Measurements from ENCODE around the gene KDM6A. TPM values are rescaled to one million over a fixed set of nuclear protein-coding genes. Genes with fewer than 3 reads are reported as not detected.
"Not testable (repeated sequence)": the region's sequence is repeated elsewhere in the genome, so short reads cannot be mapped to it uniquely, and the experiment has no call there.

Gene KDM6A
- total RNA-seq, 1 experiment from 2014 or later: 24.0 TPM

DNA sequence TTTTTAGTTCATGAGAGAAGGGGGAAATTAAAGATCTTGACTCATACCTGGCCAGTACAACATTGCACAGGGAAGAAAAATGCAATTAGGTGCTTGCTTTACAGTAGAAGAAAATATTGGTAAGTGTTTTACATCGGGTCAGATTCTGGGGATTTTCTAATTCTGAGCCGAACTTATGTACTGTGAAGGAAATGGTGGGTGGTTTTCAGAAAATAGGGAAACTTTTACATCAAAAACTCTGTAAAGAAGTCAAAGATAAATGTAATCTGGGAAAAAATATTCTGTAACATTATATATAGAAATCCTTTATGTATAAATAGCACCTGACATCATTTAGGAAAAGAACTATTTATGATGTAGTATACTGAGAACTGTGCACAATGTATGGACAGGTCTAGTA lies 75.4 kb downstream of the KDM6A start:
- DNase-seq (ENCODE audit: low read depth, low spot score) (no peak), ATAC-seq (no peak)
- no peak overlapping the region for H3K27ac ChIP-seq (ENCODE audit: low read length)
- peaks cover 6% of the 10 kb centered on the region; the same call in 1 of the 2 replicates for H3K4me1 ChIP-seq (ENCODE audit: control insufficient read depth, insufficient read depth, low read length)
- TF ChIP-seq TCF7L2 (IDR thresholded peaks at IDR 0.05; ENCODE audit: low read depth, low read length): no peak
- no peak for TF ChIP-seq POLR2AphosphoS5 (IDR thresholded peaks at IDR 0.05; ENCODE audit: low read depth, low read length)
- no peak for TF ChIP-seq REST (IDR thresholded peaks at IDR 0.05; ENCODE audit: insufficient read depth in 1 of 2, low read depth in 2 of 2, low read length in 1 of 2)
- TF ChIP-seq SIN3A (IDR thresholded peaks at IDR 0.05; ENCODE audit: borderline replicate concordance, insufficient read depth, low read depth, low read length): no peak
- TF ChIP-seq CTCF (IDR thresholded peaks at IDR 0.05): no peak
- in situ Hi-C loops (cut with HindIII; ENCODE audit: low pct_unique_long_range_greater_than_20kb, low sequenced_read_pairs): no loop called here
- H3K9me3 ChIP-seq (ENCODE audit: control insufficient read depth, insufficient read depth, low read depth, low read length): peaks cover 19% of the 10 kb centered on the region; the same call in 1 of the 2 replicates
- intact Hi-C loops (cut with micrococcal nuclease; ENCODE audit: unreplicated experiment): no loop called here
- H3K27me3 ChIP-seq (ENCODE audit: control insufficient read depth, insufficient read depth, low read length): no peaks in the 10 kb centered on the region
- CTCF ChIA-PET: no interaction called here
- no peaks in the 10 kb centered on the region; the same call in 1 of the 2 replicates for H3K36me3 ChIP-seq (ENCODE audit: control insufficient read depth, insufficient read depth, low read length)
- no peak overlapping the region for H3K4me3 ChIP-seq (ENCODE audit: low read depth in 2 of 2, low read length in 2 of 2)
- BruUV-seq (replicated peaks): no TSS peak
- POLR2A ChIA-PET: no interaction called here

DNA sequence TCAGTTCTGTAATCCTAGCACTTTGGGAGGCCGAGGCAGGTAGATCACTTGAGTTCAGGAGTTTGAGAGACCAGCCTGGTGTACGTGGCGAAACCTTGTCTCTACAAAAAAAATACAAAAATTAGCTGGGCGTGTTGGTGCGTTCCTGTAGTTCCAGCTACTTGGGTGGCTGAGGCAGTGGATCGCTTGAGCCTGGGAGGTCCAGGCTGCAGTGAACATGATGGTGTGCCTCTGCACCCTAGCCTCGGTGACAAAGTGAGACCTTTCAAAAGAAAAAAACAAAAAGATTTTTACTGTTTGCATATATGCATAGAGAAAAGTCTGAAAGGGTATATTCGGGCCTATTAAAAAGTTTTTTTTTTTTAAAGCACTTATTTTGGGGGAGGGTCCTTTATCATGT lies 76.1 kb downstream of the KDM6A start:
- Histone ChIP-seq H3K4me3 (ENCODE audit: low read depth in 2 of 2, low read length in 2 of 2) (no peak overlapping the region), H3K4me1 (ENCODE audit: control insufficient read depth, insufficient read depth, low read length) (peaks cover 6% of the 10 kb centered on the region), H3K27ac (ENCODE audit: low read length) (no peak overlapping the region), H3K27me3 (ENCODE audit: control insufficient read depth, insufficient read depth, low read length) (no peaks in the 10 kb centered on the region), H3K36me3 (ENCODE audit: control insufficient read depth, insufficient read depth, low read length) (no peaks in the 10 kb centered on the region; the same call in 1 of the 2 replicates), H3K9me3 (ENCODE audit: control insufficient read depth, insufficient read depth, low read depth, low read length) (peaks cover 19% of the 10 kb centered on the region; the same call in 1 of the 2 replicates)
- POLR2A ChIA-PET: no interaction called here
- no peak for ATAC-seq
- TF ChIP-seq REST (IDR thresholded peaks at IDR 0.05; ENCODE audit: insufficient read depth in 1 of 2, low read depth in 2 of 2, low read length in 1 of 2) (no peak), TCF7L2 (IDR thresholded peaks at IDR 0.05; ENCODE audit: low read depth, low read length) (no peak), CTCF (IDR thresholded peaks at IDR 0.05) (no peak), SIN3A (IDR thresholded peaks at IDR 0.05; ENCODE audit: borderline replicate concordance, insufficient read depth, low read depth, low read length) (no peak), POLR2AphosphoS5 (IDR thresholded peaks at IDR 0.05; ENCODE audit: low read depth, low read length) (no peak)
- intact Hi-C loops (cut with micrococcal nuclease; ENCODE audit: unreplicated experiment) (no loop called here), in situ Hi-C loops (cut with HindIII; ENCODE audit: low pct_unique_long_range_greater_than_20kb, low sequenced_read_pairs) (no loop called here)
- no TSS peak for BruUV-seq (replicated peaks)
- CTCF ChIA-PET: no interaction called here
- no peak for DNase-seq (ENCODE audit: low read depth, low spot score)

DNA sequence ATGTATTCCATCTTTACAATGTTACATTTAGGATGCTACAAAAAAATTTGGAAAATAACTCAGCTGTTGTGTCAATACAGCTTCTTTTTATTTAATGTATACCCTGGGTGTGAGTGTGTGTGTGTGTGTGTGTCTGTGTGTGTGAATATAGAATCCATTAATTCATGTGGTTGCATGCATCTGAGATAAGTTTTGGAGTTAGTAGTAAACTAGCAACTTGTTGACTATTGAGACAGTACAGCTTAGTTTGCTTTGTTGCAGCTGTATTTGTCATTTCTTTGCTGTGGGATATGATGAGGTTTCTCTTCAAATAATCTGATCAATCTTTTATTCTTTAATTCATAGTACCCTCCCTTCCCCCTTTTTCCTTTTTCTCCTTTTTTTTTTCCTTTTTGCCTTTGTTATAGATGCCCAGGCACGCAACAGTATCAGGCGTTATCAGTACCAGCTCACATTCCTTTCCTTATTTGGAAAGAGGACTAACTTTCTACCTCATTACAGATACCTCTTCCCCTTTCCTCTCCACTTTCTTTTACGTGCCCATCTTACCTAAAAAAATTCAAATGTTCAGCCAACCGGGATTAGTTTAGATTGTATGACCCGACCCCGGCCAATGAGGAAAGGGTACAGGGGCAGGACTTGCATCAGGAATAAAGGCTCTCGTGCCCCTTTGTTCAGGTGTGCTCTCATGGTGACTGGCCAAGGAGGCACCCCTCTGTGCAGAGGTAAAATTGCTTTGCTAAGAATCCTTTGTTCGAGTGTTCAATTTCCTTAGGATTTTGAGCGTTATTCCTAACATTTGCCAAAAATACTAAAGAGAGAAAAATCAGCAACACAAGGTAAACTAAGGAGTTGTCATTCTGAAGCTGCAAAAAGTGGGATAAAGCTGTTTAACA lies 77.7 kb downstream of the KDM6A start:
- H3K4me3 ChIP-seq (ENCODE audit: low read depth in 2 of 2, low read length in 2 of 2); H3K4me1 ChIP-seq (ENCODE audit: control insufficient read depth, insufficient read depth, low read length); BruUV-seq (replicated peaks); H3K27me3 ChIP-seq (ENCODE audit: control insufficient read depth, insufficient read depth, low read length); ATAC-seq; in situ Hi-C loops (cut with HindIII; ENCODE audit: low pct_unique_long_range_greater_than_20kb, low sequenced_read_pairs); intact Hi-C loops (cut with micrococcal nuclease; ENCODE audit: unreplicated experiment); DNase-seq (ENCODE audit: low read depth, low spot score); H3K36me3 ChIP-seq (ENCODE audit: control insufficient read depth, insufficient read depth, low read length); H3K27ac ChIP-seq (ENCODE audit: low read length); H3K9me3 ChIP-seq (ENCODE audit: control insufficient read depth, insufficient read depth, low read depth, low read length): not testable (repeated sequence)
- ChIA-PET CTCF (interaction anchor here (0.6 kb wide), 1 partner anchor 78 kb away, joined by 8 read pairs; the partner anchor contains the start of gene KDM6A), POLR2A (interaction anchor here (0.6 kb wide), 1 partner anchor 17 kb away, joined by 3 read pairs; no protein-coding TSS in a partner anchor)
